ENCODE results near the gene SPHK2. TPM values are rescaled to one million over a fixed set of nuclear protein-coding genes. Genes with fewer than 3 reads are reported as not detected.

Gene SPHK2
- total and polyA plus RNA-seq, 2 experiments from 2014 or later: 7.2 to 9.9 TPM

DNA sequence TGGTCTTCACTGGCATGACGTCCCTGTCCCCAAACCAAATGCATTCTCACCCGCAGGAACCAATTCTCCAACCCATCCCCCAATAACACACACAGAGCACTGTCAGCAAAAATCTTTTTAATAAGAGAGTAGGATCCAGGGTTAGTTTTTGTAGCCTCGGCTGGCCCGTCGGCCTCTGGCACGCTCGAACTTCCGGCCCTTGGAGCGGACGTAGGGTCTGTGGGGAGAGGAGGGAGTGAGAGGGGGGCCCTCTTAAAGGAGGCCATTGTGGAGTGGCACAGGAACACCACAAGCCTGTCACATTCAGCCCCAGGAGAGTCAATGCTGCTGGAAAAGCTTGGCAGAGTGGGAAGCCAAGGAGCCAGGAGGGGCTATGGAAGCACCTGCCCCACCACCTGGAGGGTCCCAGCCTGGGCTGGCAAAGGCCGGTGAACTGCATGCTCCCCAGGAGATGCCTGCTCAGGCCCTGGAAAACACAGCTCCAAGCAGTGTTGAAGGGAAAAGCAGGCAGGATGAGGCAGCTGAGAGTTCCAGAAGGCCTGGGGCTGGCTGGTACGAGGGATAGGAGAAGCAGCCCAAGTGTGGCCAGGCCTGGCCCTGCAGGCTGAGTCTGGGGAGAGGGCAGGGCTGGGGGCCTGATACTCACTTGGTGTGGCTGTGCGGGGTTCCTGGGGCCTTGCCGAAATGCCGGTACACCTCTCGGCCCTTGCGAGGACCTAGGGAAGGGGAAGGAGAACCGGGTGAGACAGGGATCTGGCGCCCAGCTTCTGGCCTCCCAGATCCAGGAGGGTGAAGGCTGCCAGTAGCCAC, 3.9 kb upstream of the SPHK2 start:
- DNase-seq: no peak
- H3K9ac ChIP-seq: no peak overlapping the region
- peaks cover 12% of the 10 kb centered on the region; the same call in 1 of the 2 replicates for H4K20me1 ChIP-seq (ENCODE audit: insufficient read depth)
- in situ Hi-C loops (cut with MboI): no loop called here
- H3K79me2 ChIP-seq (ENCODE audit: insufficient read depth): peaks cover 43% of the 10 kb centered on the region
- H2AFZ ChIP-seq: no peak overlapping the region
- no peak overlapping the region for H3K4me3 ChIP-seq
- H3K4me1 ChIP-seq (ENCODE audit: insufficient read depth): peaks cover 19% of the 10 kb centered on the region
- H3K27me3 ChIP-seq (replicated peaks; ENCODE audit: insufficient read depth): no peaks in the 10 kb centered on the region
- H3K9me3 ChIP-seq (ENCODE audit: low read depth): no peaks in the 10 kb centered on the region
- WGBS, 2 experiments (ENCODE audit: low coverage in 1 of 2, low lambda C conversion rate in 2 of 2, missing lambda C conversion rate in 2 of 2): 79 to 85% methylated on average over 19 of the region's 19 CpGs
- H3F3A ChIP-seq (ENCODE audit: insufficient read depth): peaks cover 20% of the 10 kb centered on the region; the same call in 1 of the 2 replicates
- no peak overlapping the region for H3K27ac ChIP-seq
- TF ChIP-seq EZH2phosphoT487 (IDR thresholded peaks at IDR 0.05; ENCODE audit: insufficient read depth, low read depth) (no peak), EZH2 (IDR thresholded peaks at IDR 0.05; ENCODE audit: insufficient read depth, poor library complexity, severe bottlenecking) (no peak)
- no peak overlapping the region for H3K4me2 ChIP-seq (ENCODE audit: unreplicated experiment)
- no peaks in the 10 kb centered on the region for H3K9me2 ChIP-seq (ENCODE audit: insufficient read depth)
- H3K36me3 ChIP-seq (ENCODE audit: low read depth): peaks cover 21% of the 10 kb centered on the region

DNA sequence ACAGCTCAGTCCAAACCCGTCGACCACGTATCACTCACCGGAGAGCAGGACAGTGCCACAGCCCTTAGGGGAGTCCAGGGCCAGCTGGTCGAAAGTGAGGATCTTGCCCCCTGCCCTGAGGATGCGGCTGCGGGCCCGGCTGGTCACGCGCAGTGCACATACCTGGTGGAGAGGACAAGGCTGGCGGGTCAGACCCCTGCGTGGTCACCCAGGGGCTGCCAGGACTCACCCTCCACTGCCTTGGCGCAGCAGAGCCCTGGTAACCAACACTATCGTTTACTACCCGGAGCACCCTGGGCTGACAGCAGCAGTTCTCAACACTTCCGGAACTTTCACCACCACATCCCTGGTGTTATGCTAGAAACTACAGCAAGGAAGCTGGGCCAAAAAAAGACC, 3.3 kb upstream of the SPHK2 start:
- H3K9me2 ChIP-seq (ENCODE audit: insufficient read depth): no peaks in the 10 kb centered on the region

DNA sequence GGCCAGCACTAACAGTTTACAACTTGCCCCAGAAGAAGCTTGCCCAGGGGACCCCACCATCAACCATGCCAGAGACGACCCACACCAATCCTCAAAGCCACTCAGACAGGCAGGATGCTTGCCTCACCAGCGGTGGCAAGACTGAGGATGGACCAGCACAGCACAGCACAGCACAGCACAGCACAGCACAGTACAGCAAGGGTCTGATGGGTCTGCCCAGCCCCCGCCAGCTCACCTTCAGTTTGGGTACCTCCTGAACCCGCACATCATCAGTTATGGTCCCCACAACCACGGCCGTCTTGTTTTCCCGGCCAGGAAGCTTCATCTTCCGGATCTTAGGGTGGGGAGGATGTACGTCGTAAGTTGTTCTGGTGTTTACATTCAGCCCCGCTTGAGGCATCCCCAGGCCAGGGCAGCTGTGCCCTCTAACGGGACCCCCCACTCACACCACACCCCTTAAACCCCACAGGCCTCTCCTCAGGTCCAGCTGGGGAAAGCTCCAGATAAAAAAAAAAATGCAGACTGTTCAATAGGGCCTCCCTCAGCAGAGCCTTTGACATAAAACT, 2.7 kb upstream of the SPHK2 start:
- Histone ChIP-seq H3K79me2 (ENCODE audit: insufficient read depth) (peaks cover 54% of the 10 kb centered on the region), H4K20me1 (ENCODE audit: insufficient read depth) (peaks cover 12% of the 10 kb centered on the region; the same call in 1 of the 2 replicates), H3K4me3 (peak overlapping the region; percentile 96), H3K36me3 (ENCODE audit: low read depth) (peaks cover 21% of the 10 kb centered on the region), H3K27ac (no peak overlapping the region), H3F3A (ENCODE audit: insufficient read depth) (peaks cover 20% of the 10 kb centered on the region; the same call in 1 of the 2 replicates), H3K9ac (peak overlapping the region; percentile 98), H3K27me3 (replicated peaks; ENCODE audit: insufficient read depth) (no peaks in the 10 kb centered on the region), H3K4me1 (ENCODE audit: insufficient read depth) (peaks cover 19% of the 10 kb centered on the region), H3K9me3 (ENCODE audit: low read depth) (no peaks in the 10 kb centered on the region), H3K9me2 (ENCODE audit: insufficient read depth) (no peaks in the 10 kb centered on the region), H2AFZ (no peak overlapping the region), H3K4me2 (ENCODE audit: unreplicated experiment) (peak overlapping the region; percentile 100)
- 70 to 79% methylated on average over 11 to 12 of the region's 12 CpGs for WGBS, 2 experiments (ENCODE audit: low coverage in 1 of 2, low lambda C conversion rate in 2 of 2, missing lambda C conversion rate in 2 of 2)
- in situ Hi-C loops (cut with MboI): no loop called here
- no peak for DNase-seq
- no peak for TF ChIP-seq EZH2 (IDR thresholded peaks at IDR 0.05; ENCODE audit: insufficient read depth, poor library complexity, severe bottlenecking)
- TF ChIP-seq EZH2phosphoT487 (IDR thresholded peaks at IDR 0.05; ENCODE audit: insufficient read depth, low read depth): no peak

More for the DNA sequence above, 3.3 kb upstream of the SPHK2 start:
- H3K4me2 ChIP-seq (ENCODE audit: unreplicated experiment): no peak overlapping the region
- H3F3A ChIP-seq (ENCODE audit: insufficient read depth): peaks cover 20% of the 10 kb centered on the region; the same call in 1 of the 2 replicates
- peaks cover 49% of the 10 kb centered on the region for H3K79me2 ChIP-seq (ENCODE audit: insufficient read depth)
- H3K27me3 ChIP-seq (replicated peaks; ENCODE audit: insufficient read depth): no peaks in the 10 kb centered on the region
- peak overlapping the region; percentile 98 for H3K9ac ChIP-seq
- H3K36me3 ChIP-seq (ENCODE audit: low read depth): peaks cover 21% of the 10 kb centered on the region
- peaks cover 19% of the 10 kb centered on the region for H3K4me1 ChIP-seq (ENCODE audit: insufficient read depth)
- in situ Hi-C loops (cut with MboI): no loop called here
- H3K9me3 ChIP-seq (ENCODE audit: low read depth): no peaks in the 10 kb centered on the region
- H3K4me3 ChIP-seq: no peak overlapping the region
- H2AFZ ChIP-seq: no peak overlapping the region
- DNase-seq: no peak
- TF ChIP-seq EZH2 (IDR thresholded peaks at IDR 0.05; ENCODE audit: insufficient read depth, poor library complexity, severe bottlenecking) (no peak), EZH2phosphoT487 (IDR thresholded peaks at IDR 0.05; ENCODE audit: insufficient read depth, low read depth) (no peak)
- 78 to 87% methylated on average over 13 to 16 of the region's 16 CpGs for WGBS, 2 experiments (ENCODE audit: low coverage in 1 of 2, low lambda C conversion rate in 2 of 2, missing lambda C conversion rate in 2 of 2)
- H4K20me1 ChIP-seq (ENCODE audit: insufficient read depth): peaks cover 12% of the 10 kb centered on the region; the same call in 1 of the 2 replicates
- no peak overlapping the region for H3K27ac ChIP-seq

DNA sequence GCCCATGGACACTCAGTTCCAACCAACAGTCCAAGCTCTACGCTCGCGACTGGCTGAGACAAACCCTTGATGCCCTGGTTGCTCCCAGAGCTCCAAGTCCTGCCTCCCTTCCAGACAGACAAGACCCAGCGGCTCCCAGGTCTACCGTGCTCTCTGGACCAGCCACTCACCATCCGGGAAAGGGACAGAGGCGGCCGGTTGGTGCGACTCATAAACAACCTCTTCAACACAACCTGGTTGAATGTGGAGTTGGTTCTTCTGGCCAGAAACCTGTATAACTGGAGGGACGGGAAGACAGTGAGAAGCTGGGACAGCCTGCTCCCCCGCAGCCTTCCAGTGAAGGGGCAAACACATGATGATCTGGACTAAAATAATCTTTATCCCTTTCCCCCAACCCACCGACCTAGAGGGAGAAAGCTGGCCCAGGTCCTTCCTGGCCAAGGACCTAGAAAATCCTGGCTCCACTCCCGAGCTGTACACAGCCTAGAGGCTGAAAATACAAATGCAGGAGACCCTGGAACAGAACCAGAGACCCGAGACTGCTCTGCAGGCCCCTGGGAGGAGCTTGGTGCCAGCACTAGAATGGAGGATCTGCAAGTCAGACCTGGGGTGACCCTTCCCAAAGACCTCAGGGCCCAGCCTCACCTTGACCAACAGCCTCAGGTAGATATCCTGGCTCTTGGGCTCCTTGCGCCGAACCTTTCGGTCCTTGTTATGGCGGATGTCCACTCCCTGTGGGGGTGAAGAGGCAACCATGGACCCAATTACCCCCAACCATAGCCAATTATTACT, 2.0 kb upstream of the SPHK2 start:
- DNase-seq: peak; percentile 58
- H2AFZ ChIP-seq: no peak overlapping the region
- H4K20me1 ChIP-seq (ENCODE audit: insufficient read depth): peaks cover 12% of the 10 kb centered on the region; the same call in 1 of the 2 replicates
- peaks cover 19% of the 10 kb centered on the region for H3K4me1 ChIP-seq (ENCODE audit: insufficient read depth)
- peaks cover 21% of the 10 kb centered on the region for H3K36me3 ChIP-seq (ENCODE audit: low read depth)
- no peaks in the 10 kb centered on the region for H3K27me3 ChIP-seq (replicated peaks; ENCODE audit: insufficient read depth)
- no peaks in the 10 kb centered on the region for H3K9me2 ChIP-seq (ENCODE audit: insufficient read depth)
- H3K9me3 ChIP-seq (ENCODE audit: low read depth): no peaks in the 10 kb centered on the region
- H3F3A ChIP-seq (ENCODE audit: insufficient read depth): peaks cover 20% of the 10 kb centered on the region; the same call in 1 of the 2 replicates
- H3K4me2 ChIP-seq (ENCODE audit: unreplicated experiment): peak overlapping the region; percentile 100
- H3K9ac ChIP-seq: peak overlapping the region; percentile 98
- WGBS, 2 experiments (ENCODE audit: low coverage in 1 of 2, low lambda C conversion rate in 2 of 2, missing lambda C conversion rate in 2 of 2): 58 to 65% methylated on average over 18 of the region's 18 CpGs
- peaks cover 55% of the 10 kb centered on the region for H3K79me2 ChIP-seq (ENCODE audit: insufficient read depth)
- peak overlapping the region; percentile 89; the same call in 1 of the 2 replicates for H3K27ac ChIP-seq
- H3K4me3 ChIP-seq: peak overlapping the region; percentile 96
- in situ Hi-C loops (cut with MboI): no loop called here
- TF ChIP-seq EZH2 (IDR thresholded peaks at IDR 0.05; ENCODE audit: insufficient read depth, poor library complexity, severe bottlenecking) (no peak), EZH2phosphoT487 (IDR thresholded peaks at IDR 0.05; ENCODE audit: insufficient read depth, low read depth) (no peak)

Measured in GM23248 (cell line).